Stimulated activated CD8-positive, alpha-beta memory T cell treated with anti-CD3 and anti-CD28 coated beads, Interleukin-12 subunit alpha, Interleukin-12 subunit beta, amount 100 ng/mL, for 1 hour (primary cell): ENCODE results near the gene CYP2S1.
A peak's percentile ranks its signal among the peaks of the same experiment; 100 is the strongest.
"Not testable (repeated sequence)": the region's sequence is repeated elsewhere in the genome, so short reads cannot be mapped to it uniquely, and the experiment has no call there.

Experiments used
- DNase-seq: peaks from one replicate; pipeline ENCODE4 v3.0.0-alpha.2; 2020; ENCODE audit warnings: low read depth

CYP2S1 gene

GRCh38 chr19:41192574-41193429 lies at the start of gene CYP2S1:
Gene CYP2S1 (plus strand): TSS chr19:41193219. CDS start chr19:41193265, 46 bp downstream.
- no peak for DNase-seq

- peak; percentile 87 for DNase-seq
Observed at GRCh38 chr19:41144403-41144802, 48.6 kb upstream of the CYP2S1 start.

- no peak for DNase-seq
Observed at GRCh38 chr19:41149831-41150230, 43.2 kb upstream of the CYP2S1 start.

GRCh38 chr19:41150986-41151385 lies 42.0 kb upstream of the CYP2S1 start:
- not testable (repeated sequence) for DNase-seq

- DNase-seq, result no peak
Observed at GRCh38 chr19:41154060-41154459, 39.0 kb upstream of the CYP2S1 start.

GRCh38 chr19:41156207-41156606 lies 36.8 kb upstream of the CYP2S1 start:
- DNase-seq, result no peak

DNA sequence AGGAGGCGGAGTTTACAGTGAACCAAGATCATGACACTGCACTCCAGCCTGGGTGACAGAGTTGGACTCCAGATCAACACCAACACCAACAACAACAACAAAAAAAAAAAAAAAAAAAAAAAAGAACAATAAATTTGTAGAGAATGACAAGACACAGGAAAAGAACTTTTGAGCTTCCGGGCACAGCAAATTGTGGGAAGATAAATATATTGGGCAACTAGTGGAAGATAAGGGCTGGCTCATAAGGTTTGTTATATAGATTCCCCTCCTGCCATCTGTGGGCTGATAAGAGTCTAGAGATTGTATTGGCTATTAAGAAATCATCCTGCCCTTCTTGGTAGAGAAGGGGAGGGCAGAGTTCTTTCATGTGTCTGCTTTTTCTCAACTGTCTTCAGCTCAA lies 33.1 kb upstream of the CYP2S1 start:
- DNase-seq, result no peak

DNA sequence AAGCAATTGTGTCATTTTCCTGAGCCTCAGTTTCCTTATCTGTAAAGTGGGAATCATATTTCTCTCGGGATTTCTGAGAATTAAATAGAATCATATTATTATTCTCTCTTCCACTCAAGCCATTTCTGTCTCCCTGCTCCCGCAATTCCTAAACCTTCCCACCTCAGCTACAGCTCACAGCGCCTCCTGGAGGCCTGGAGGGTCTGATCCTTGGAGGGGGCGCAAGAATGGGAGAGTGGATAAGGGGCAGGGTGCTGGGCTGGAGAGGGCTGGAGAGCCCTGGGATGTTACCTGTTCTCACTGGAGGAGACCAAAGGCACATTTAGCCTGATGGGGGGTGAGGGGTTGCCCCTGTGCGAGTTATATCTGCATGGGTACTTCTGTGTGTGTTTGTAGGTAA lies 31.1 kb upstream of the CYP2S1 start:
- DNase-seq, result no peak

DNA sequence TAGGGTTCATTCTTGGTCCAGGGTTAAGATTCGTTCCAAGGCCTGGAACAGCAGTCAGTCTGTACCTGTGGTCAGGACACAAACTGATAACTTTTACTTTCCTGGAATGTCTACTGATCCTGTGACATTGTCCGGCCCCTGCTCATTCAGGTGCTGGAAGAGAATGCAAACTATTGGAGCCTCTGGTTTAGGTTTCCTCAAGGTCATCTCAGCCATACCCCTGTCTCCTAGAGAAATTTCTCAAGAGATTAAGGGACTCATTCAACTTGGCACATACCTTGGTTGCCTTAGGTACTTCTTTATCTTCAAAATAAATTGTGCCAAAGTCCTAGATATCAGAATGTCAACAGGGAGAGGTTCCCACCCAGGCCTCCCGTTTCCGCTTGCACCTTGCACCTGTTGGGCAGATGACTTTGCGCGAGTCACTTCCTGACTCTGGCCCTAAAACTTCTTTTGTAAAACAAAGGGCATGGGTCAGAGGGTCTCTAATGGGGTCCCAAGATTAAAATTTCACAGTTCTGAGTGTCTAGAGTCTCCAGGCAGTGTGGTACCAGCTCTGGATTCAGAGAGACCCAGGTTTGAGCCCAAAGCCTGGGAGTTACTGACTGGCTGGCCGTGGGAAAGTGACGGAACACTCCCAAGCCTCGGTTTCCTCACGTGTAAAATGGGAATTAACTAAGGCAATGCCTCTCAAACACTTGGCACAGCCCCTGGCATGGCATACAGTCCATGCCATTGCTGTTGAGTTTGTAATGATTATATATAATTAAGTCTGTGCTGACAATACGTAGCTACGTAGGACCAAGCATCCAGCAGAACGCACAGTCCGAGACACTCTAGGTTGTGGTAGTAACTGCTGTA lies 25.8 kb upstream of the CYP2S1 start:
- no peak for DNase-seq

GRCh38 chr19:41172297-41173164 lies 20.5 kb upstream of the CYP2S1 start:
- DNase-seq, result no peak

GRCh38 chr19:41174297-41174928 lies 18.6 kb upstream of the CYP2S1 start:
- no peak for DNase-seq

- no peak for DNase-seq
Observed at GRCh38 chr19:41175801-41176777, 16.9 kb upstream of the CYP2S1 start.

DNA sequence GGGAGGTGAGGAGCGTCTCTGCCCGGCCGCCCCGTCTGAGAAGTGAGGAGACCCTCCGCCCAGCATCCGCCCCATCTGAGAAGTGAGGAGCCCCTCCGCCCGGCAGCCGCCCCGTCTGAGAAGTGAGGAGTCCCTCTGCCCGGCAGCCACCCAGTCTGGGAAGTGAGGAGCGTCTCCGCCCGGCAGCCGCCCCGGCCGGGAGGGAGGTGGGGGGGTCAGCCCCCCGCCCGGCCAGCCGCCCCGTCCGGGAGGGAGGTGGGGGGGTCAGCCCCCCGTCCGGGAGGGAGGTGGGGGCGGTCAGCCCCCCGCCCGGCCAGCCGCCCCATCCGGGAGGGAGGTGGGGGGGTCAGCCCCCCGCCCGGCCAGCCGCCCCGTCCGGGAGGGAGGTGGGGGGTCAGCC lies 12.8 kb upstream of the CYP2S1 start:
- not testable (repeated sequence) for DNase-seq

DNA sequence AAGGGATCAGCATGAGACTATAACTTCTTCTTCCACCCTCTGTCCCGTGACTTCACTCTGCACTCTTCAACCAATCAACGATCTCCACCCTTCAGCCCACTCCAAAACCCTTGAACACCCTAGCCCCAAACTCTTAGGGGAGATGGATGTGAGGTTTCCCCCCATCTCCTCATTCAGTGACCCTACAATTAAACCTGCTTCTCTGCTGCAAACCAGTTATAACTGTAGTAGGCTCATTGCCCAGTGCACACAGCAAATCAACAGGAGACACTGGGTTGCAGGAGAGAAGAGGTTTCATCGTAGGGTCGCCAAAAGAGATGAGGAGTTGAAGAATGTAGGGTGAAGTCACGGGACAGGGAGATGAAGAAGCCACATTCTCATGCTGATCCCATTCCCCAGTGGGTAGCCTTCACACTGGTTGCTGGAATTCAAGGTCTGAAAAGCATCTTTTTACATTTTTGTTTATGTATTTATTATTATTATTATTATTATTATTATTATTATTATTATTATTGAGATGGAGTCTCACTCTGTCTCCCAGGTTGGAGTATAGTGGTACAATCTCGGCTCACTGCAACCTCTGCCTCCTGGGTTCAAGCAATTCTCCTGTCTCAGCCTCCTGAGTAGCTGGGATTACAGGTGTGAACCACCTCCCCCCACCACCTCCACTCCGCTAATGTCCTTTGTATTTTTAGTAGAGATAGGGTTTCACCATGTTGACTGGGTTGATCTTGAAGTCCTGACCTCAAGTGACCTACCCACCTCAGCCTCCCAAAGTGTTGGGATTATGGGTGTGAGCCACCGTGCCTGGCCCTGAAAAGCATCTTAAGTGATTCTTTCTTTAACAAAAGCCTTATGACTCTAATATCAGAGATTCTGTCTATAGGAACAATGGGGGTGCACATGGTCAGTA lies 5.8 kb upstream of the CYP2S1 start:
- DNase-seq, result no peak

- DNase-seq, result no peak
Observed at GRCh38 chr19:41187884-41188279, 5.1 kb upstream of the CYP2S1 start.

DNA sequence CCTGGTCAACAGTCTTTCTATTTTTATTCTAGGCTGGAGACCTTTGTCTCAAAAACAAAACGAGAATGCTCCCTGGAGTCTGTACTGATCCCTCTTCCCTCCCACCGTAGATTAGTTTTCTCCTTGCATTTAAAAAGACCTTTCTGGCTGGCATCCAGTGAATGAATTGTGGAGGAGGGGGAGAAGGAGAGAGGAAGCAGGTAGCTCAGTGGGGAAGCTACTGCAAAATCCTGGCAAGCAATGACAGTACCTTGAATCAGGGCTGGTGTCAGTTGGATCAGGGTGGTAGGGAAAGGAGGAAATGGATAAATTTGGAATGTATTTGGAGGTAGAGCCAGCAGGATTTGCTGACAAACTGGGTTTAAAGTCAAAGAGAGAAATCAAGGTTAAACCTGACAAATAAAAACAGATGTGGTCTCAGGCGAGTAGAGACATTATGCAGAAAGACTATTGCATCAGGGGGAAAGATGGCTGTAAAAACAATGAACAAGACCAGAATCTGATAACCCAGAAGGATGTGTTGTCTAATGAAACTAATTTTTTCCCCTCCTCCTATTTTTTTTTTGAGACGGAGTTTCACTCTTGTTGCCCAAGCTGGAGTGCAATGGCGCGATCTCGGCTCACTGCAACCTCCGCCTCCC lies 3.5 kb upstream of the CYP2S1 start:
- DNase-seq, result no peak

GRCh38 chr19:41193430-41194156 lies 574 bp downstream of the CYP2S1 start:
- DNase-seq, result no peak

GRCh38 chr19:41194157-41194552 lies 1.1 kb downstream of the CYP2S1 start:
- DNase-seq, result no peak
